ENCODE measurements around the gene SLCO2B1.

Gene SLCO2B1

GRCh38 chr11:75244052-75244814 is 93.3 kb downstream of the SLCO2B1 start:
- no peak for TF ChIP-seq GATA3 (IDR thresholded peaks at IDR 0.05; ENCODE audit: low read depth, low read length)
- TF ChIP-seq GATA2 (IDR thresholded peaks at IDR 0.05; ENCODE audit: low read depth, low read length), result no peak

DNA sequence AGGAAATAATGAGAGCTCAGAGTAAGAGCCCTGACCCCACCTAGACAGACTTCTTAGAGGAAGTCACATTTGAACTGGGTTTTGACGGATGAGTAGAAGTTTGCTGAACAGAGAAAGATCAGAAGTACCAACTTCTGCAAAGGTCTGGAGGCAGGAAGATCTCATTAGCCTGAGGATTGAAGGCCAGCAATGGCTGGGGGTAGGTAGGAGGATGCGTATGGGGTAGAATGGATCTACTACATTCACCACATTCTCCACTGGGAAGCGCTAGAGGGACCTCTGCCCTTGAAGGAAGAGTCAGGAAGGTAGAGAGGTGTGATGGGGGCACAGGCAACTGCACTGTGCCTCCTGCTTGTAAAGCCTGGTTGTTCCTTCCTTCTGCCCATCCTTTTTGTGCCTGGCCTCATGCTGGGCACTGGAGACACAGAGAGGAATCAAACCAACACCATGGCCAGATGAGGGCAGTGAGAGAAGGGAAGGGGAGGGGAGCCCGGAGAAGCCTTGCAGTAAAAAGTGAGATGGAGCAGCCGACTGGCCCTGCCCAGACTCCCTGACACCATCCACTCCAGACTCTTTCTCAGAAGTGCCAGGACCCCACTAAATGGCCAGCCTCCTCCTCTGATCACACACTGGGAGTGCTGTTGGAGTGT is 94.6 kb downstream of the SLCO2B1 start:
- TF ChIP-seq GATA2 (IDR thresholded peaks at IDR 0.05; ENCODE audit: low read depth, low read length) (no peak), GATA3 (IDR thresholded peaks at IDR 0.05; ENCODE audit: low read depth, low read length) (no peak)

DNA sequence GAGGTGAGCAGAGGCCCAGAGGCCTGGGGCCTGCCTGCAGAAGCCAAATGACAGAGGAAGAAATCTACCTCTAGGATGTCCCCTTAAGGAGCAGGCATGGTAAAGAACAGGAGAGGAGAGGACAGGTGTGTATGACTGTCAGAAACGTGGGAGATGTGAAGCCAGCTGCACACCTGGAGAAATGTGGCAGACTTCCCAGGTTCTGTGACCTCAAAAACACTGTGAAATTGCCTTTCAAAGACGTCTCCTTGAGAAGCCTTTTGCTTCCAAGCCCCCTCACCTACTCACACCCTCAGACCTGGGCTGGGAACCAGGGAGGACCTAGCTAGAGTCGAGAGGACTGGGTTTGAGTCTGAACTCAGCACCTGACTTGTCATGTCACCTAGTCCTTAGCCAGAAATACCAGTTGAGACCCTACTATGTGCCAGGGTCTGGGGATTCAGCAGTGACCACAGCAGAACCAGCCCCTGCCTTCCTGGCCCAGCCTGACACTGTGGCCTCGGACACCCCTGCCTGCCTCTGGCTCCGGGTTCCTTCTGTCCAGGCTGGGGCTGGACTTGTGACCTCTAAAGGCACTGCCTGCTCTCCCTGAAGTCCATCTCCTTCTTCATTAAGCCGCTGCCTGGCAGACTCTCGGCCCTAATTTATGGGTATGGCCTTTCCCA is 95.2 kb downstream of the SLCO2B1 start:
- TF ChIP-seq GATA3 (IDR thresholded peaks at IDR 0.05; ENCODE audit: low read depth, low read length), result no peak
- no peak for TF ChIP-seq GATA2 (IDR thresholded peaks at IDR 0.05; ENCODE audit: low read depth, low read length)

DNA sequence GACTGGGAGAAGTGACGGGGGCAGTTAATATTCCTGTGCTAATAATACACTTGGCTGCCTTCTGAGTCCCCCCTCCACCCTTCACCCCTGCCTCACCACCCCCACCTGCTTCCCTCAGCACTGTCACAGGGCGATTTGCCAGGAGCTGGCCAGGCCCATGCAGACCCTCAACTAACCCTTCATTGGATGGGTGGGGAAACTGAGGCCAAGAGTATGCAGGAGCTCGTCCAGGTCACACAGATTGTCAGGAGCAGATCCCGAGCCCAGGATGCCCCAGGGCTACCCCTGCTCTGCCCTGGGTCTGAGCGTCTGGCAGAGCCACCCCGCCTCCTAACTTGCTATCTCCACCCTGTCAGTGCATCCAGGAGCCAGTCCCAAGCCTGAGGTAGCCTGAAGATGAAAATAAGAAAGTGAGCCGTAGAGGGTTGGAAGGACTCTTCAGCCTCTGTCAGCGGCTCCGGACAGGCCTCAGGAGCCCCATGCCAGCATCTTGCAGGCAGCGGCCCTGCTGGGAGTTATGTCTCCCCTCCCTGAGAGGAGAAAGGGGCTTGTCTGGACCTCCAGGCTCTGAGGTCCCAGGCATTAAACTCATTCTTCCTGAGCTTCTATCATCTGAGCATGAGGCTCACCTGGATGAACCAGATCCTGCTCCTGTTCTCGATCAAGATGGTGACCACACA is 95.9 kb downstream of the SLCO2B1 start:
- no peak for TF ChIP-seq GATA2 (IDR thresholded peaks at IDR 0.05; ENCODE audit: low read depth, low read length)
- TF ChIP-seq GATA3 (IDR thresholded peaks at IDR 0.05; ENCODE audit: low read depth, low read length), result no peak

GRCh38 chr11:75248924-75249256 is 98.0 kb downstream of the SLCO2B1 start:
- no peak for TF ChIP-seq GATA2 (IDR thresholded peaks at IDR 0.05; ENCODE audit: low read depth, low read length)
- no peak for TF ChIP-seq GATA3 (IDR thresholded peaks at IDR 0.05; ENCODE audit: low read depth, low read length)

DNA sequence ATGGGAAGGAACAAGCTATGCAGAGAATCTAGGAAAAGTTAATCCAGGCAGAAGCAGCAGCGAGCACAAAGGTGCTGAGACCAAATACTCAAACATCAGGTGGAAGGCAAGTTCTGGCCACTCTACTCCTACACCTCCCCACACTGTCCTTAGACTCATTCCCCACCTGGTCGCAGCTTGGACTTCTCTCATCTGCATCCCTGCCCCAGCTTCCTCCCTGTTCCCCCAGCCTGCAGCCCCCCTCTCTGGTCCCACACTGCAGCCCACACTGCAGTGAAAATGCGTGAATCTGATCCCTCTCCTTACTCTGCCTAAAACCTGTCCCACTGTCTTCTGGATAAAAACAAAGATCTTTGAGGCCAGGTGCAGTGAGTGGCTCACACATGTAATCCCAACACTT is 98.8 kb downstream of the SLCO2B1 start:
- TF ChIP-seq GATA3 (IDR thresholded peaks at IDR 0.05; ENCODE audit: low read depth, low read length) (no peak), GATA2 (IDR thresholded peaks at IDR 0.05; ENCODE audit: low read depth, low read length) (no peak)

DNA sequence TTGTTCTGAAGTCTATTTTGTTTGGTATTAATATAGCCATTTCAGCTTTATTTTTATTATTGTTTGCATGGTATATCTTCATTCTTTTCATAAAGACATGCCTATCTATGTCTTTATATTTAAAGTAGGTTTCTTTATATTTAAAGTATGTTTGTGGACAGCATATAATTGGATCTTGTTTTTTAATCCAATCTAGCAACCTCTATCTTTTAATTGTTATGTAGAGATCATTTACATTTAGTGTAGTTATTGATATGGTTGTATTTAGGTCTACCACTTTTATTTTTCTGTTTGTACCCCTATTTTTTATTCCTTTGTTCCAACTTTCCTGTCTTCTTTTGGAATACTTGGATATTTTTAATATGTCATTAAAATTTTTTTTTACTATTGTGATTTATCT is 103.4 kb downstream of the SLCO2B1 start:
- TF ChIP-seq GATA3 (IDR thresholded peaks at IDR 0.05; ENCODE audit: low read depth, low read length) (no peak), GATA2 (IDR thresholded peaks at IDR 0.05; ENCODE audit: low read depth, low read length) (no peak)
